ENCODE data around the gene PURA.

PURA gene

DNA sequence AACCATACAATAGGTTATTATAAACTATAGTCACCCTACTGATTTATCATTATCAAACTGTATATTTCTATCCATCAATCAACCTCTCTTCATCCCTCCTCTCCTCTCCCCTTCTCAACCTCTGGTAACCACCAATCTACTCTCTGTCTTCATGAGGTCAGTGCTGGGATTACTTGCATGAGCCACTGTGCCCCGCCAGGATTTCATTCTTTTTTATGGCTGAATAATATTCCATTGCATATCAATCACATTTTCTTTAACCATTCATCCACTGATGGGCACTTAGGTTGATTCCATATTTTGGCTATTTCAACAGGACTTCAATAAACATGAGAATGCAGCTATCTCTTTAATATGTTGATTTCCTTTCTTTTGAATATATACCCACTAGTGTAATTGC lies 10.8 kb upstream of the PURA start:
- Histone ChIP-seq H3K36me3 (ENCODE audit: insufficient read depth, low read length) (no peaks in the 10 kb centered on the region), H3K27me3 (ENCODE audit: insufficient read depth, low read length) (peaks cover 28% of the 10 kb centered on the region), H3K9me3 (ENCODE audit: low read length) (no peaks in the 10 kb centered on the region)

DNA sequence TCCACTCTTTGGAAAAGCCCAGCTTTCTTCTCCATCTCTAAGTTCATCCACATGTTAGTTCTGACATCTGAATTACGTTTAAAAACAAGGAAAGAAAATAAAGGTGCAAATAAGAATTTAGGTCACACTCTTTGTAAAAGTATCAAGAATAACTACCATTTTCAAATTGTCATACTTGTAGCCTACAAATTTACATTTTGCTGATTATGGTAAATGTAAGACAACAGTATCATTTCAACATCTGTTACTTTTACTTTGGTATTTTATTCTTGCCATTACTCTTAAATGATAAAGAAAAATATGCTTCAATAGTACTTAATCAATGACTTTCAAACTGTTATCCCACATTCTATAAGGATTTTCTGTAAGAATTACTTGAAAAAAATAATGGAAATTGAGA lies 9.8 kb upstream of the PURA start:
- peaks cover 15% of the 10 kb centered on the region for H3K4me1 ChIP-seq (ENCODE audit: insufficient read depth, low read length)
- no peak overlapping the region for H2AFZ ChIP-seq (ENCODE audit: low read depth, low read length)
- peaks cover 37% of the 10 kb centered on the region for H3K27me3 ChIP-seq (ENCODE audit: insufficient read depth, low read length)
- no peaks in the 10 kb centered on the region for H3K36me3 ChIP-seq (ENCODE audit: insufficient read depth, low read length)
- no peak overlapping the region for H3K4me3 ChIP-seq (ENCODE audit: low read length)
- no peaks in the 10 kb centered on the region for H3K9me3 ChIP-seq (ENCODE audit: low read length)

More for the DNA sequence above, 10.8 kb upstream of the PURA start:
- no peak overlapping the region for H2AFZ ChIP-seq (ENCODE audit: low read depth, low read length)
- H3K4me1 ChIP-seq (ENCODE audit: insufficient read depth, low read length), result peaks cover 8% of the 10 kb centered on the region
- no peak overlapping the region for H3K4me3 ChIP-seq (ENCODE audit: low read length)

DNA sequence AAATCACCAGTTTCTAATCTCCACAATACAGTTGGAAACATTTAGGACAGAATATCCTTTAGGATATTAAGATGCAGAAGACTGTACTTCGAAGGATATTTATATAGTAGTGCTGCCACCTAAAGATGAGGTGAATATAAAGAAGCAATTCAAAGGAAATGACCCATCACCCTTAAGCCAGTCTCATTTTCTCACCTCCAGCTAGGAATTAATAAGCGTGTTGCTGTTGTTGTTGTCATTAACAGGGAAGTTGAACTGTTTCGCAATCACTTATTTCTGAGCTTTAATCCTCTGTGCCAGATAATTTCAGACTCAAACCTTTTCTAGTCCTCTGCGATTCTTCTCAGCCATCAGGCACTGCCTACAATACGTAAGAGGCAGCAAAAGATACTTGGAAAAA lies 7.8 kb upstream of the PURA start:
- Histone ChIP-seq H3K4me1 (ENCODE audit: insufficient read depth, low read length) (peaks cover 15% of the 10 kb centered on the region), H2AFZ (ENCODE audit: low read depth, low read length) (no peak overlapping the region), H3K9me3 (ENCODE audit: low read length) (no peaks in the 10 kb centered on the region), H3K4me3 (ENCODE audit: low read length) (no peak overlapping the region), H3K36me3 (ENCODE audit: insufficient read depth, low read length) (no peaks in the 10 kb centered on the region), H3K27me3 (ENCODE audit: insufficient read depth, low read length) (peaks cover 56% of the 10 kb centered on the region)

DNA sequence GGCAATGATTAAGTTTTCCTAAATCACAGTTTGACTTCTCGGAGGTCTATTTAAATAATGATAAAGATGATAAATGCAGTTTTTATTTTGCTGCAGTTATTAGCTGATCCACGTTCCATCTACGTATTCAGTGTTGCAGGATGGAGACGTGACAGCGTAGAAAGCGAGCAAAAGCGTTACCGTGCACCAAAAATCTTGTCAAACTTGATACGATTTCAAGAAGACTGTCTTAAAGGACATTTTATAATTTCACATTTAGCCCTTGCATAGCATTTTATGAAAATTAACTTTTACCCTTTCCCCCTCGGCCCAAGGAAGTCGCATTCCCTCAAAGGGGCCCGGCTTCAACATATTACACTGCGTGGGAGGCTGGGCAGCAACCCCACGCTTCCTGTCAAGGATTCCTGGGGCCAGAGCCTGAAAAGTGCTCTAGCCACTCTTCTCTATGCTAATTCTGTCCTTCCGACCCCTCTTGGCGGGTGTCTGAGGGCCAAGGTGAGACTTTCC lies 7.1 kb upstream of the PURA start:
- no peaks in the 10 kb centered on the region for H3K9me3 ChIP-seq (ENCODE audit: low read length)
- H3K27me3 ChIP-seq (ENCODE audit: insufficient read depth, low read length), result peaks cover 64% of the 10 kb centered on the region
- peak overlapping the region; percentile 96 for H2AFZ ChIP-seq (ENCODE audit: low read depth, low read length)
- peak overlapping the region; percentile 65 for H3K4me3 ChIP-seq (ENCODE audit: low read length)
- H3K36me3 ChIP-seq (ENCODE audit: insufficient read depth, low read length), result no peaks in the 10 kb centered on the region
- H3K4me1 ChIP-seq (ENCODE audit: insufficient read depth, low read length), result peaks cover 15% of the 10 kb centered on the region

DNA sequence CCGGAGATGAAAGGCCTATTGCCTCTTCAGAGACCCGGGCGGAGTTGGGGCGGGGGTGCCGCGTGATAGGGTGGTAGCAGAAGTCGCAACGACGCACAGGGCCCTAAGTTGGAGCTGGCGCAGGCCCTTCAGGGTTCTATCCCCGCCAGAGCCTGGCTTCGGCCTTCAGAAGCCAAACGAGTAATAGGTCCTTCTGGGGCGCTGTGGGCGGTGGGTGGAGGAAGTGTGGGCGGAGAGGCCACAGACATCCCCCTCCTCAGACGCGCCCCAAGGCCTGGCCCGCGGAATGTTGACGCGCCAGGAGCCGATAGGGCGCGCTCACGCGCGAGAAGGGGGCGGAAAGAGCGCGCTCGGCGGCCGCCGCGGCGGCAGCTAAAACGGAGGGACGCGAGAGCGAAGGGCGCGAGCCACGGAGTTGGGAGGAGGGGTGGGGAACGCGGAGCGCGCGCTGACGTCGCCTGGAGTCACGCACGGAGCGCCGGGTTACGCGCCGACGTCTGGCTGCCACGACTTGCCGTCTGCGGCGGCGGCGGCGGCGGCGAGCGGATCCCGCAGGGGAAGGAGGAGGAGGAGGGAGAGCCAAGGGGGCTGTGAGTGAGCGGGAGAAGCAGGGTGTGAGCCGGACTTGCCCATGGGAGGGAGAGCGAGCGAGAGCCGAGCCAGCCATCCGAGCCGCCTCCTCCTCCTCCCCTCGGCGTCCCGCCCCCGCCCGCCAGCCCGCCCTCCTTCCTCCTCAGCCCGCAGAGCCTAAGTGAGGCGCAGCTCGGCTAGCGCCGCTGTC lies 6.4 kb upstream of the PURA start:
- peaks cover 15% of the 10 kb centered on the region for H3K4me1 ChIP-seq (ENCODE audit: insufficient read depth, low read length)
- H3K9me3 ChIP-seq (ENCODE audit: low read length), result no peaks in the 10 kb centered on the region
- H3K27me3 ChIP-seq (ENCODE audit: insufficient read depth, low read length), result peaks cover 70% of the 10 kb centered on the region
- H3K36me3 ChIP-seq (ENCODE audit: insufficient read depth, low read length), result no peaks in the 10 kb centered on the region
- H3K4me3 ChIP-seq (ENCODE audit: low read length), result peak overlapping the region; percentile 65
- peak overlapping the region; percentile 96 for H2AFZ ChIP-seq (ENCODE audit: low read depth, low read length)

DNA sequence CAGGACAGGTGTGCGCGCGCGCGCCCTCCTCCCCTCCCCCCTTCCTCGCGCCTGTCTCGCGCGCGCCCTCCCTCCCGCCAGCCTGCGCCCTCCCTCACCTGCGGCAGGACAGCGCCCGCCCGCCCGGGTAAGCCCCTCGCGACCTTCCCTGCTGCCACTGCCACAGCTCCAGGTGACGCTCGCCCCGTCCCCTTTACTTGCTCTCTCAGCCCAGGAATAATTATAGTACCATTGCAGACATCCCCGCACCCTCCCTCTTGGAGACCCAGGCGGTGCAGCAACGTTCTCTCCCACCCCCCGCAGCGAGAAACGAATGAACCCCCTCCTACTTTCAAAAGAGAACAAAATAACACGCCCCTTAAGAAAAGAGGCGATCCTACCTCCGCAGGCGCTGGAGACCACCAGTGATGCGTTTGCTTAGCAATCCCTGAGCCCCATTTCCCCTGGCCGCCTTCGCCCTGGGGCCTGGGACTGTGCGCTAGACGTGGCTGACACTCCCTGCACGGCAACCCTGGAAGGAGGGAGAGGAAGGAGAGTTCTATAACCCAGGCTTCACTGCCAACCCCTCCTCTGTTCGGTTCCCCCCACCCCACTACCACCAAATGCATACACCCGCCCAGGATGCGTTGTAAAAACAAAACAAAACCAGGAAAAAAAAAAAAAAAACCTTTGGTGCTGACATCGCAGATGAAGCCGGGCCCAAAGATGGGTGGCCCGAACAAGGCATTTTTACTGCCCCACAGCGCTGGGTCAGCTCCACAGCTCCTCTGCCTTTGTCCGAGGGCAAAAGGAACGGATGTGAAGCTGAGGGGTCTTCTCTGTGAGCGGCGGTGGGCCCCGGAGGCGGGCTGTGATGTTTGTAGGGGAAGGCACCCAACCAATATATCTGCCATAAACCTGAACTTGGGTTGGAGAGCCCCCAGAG lies 5.6 kb upstream of the PURA start:
- Histone ChIP-seq H3K27me3 (ENCODE audit: insufficient read depth, low read length) (peaks cover 78% of the 10 kb centered on the region), H3K36me3 (ENCODE audit: insufficient read depth, low read length) (no peaks in the 10 kb centered on the region), H3K4me3 (ENCODE audit: low read length) (peak overlapping the region; percentile 65), H3K4me1 (ENCODE audit: insufficient read depth, low read length) (peaks cover 18% of the 10 kb centered on the region), H2AFZ (ENCODE audit: low read depth, low read length) (peak overlapping the region; percentile 96), H3K9me3 (ENCODE audit: low read length) (no peaks in the 10 kb centered on the region)

DNA sequence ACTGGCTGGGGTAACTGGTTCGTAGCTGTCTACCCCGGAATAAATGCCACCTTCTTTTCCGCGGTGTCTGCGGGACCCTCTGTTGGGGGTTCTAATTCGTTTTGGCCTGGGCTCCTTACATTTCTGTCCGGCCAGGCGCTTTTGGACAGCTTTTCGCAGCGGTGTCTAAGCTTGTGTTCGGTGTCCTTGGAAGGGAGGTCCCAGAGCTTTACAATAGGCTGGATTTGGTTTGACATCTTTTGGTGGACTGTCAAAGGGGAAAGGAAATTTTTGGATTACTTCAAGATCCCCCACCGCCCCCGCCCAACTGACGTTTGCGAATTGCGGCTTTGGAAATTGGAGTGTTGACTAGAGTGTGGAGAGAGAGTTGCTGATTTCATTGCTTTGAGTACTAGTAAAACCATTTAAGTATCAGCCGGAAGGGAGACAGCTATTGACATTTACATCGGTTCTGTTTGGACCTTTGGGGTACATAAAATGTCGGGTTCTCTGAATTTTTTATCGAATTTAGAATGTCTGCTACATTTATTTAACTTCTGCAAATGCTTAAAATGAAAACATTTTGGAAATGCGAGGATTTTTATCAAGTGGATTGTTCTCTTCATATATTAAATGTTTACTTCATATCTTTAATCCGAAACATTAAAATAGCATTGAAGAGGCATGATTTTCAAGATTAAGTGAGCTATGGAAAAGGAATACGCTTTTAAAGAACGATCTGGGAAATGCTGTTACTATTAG lies 4.7 kb upstream of the PURA start:
- Histone ChIP-seq H3K9me3 (ENCODE audit: low read length) (no peaks in the 10 kb centered on the region), H3K36me3 (ENCODE audit: insufficient read depth, low read length) (no peaks in the 10 kb centered on the region), H3K4me1 (ENCODE audit: insufficient read depth, low read length) (peaks cover 20% of the 10 kb centered on the region), H2AFZ (ENCODE audit: low read depth, low read length) (no peak overlapping the region), H3K4me3 (ENCODE audit: low read length) (no peak overlapping the region), H3K27me3 (ENCODE audit: insufficient read depth, low read length) (peaks cover 76% of the 10 kb centered on the region)

DNA sequence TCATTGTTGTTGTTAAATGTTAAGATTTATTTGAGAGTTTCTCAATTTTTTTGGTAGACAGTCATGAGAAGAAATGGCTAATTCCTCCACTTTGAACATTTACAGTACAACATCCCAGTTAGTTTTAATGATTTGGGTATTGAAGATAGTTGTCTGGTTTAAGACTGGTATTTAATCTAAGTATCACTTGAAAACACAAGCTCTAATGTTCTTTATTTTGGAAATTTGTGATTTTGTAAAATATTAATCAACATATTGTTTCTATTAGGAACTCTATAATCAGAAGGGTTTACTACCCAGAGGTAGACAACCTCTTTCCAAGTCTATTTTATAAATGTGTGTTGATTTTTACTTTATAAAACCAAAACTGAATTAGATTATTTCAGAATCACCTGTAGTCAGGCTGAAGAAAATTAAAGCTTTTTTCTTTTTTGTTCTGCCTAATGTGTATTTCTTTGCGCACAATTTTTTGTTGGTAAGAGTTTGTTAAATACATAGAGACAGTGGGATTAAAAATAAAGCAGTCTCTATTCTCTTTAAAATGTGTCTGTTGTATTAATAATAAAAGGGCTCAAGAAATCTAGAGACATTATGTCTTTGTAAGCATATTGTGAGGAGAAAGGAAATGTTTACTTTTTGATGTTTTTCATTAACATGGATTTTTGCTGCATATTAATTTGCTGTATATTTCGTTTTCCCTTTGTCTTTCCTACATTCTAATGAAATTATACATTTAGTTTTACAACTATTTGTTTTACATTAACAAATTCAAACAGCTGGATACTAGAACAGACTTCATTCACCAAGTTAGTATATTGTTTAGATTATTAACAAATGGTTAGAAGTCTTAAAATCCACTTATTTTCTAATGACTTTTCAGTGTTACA lies 3.9 kb upstream of the PURA start:
- H3K4me1 ChIP-seq (ENCODE audit: insufficient read depth, low read length), result peaks cover 25% of the 10 kb centered on the region
- peaks cover 70% of the 10 kb centered on the region for H3K27me3 ChIP-seq (ENCODE audit: insufficient read depth, low read length)
- H3K4me3 ChIP-seq (ENCODE audit: low read length), result no peak overlapping the region
- H3K9me3 ChIP-seq (ENCODE audit: low read length), result no peaks in the 10 kb centered on the region
- H3K36me3 ChIP-seq (ENCODE audit: insufficient read depth, low read length), result no peaks in the 10 kb centered on the region
- H2AFZ ChIP-seq (ENCODE audit: low read depth, low read length), result no peak overlapping the region

DNA sequence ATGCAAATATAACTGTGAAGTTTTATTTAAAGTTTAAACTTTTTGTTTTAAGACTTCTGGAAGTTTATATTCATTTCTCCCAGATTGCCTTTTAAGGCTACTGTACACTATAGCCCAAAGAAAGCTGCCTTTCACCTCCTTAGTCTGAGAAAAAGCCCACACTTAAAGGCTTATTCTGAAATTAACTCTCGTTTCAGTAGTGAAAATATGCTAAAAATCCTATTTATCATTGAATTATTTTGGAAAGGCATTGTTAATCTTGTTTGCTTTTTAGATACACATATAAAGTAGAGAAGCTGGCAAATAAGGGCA lies 3.3 kb upstream of the PURA start:
- no peak overlapping the region for H2AFZ ChIP-seq (ENCODE audit: low read depth, low read length)
- no peaks in the 10 kb centered on the region for H3K36me3 ChIP-seq (ENCODE audit: insufficient read depth, low read length)
- H3K4me3 ChIP-seq (ENCODE audit: low read length), result no peak overlapping the region
- peaks cover 64% of the 10 kb centered on the region for H3K27me3 ChIP-seq (ENCODE audit: insufficient read depth, low read length)
- peaks cover 31% of the 10 kb centered on the region for H3K4me1 ChIP-seq (ENCODE audit: insufficient read depth, low read length)
- H3K9me3 ChIP-seq (ENCODE audit: low read length), result no peaks in the 10 kb centered on the region

DNA sequence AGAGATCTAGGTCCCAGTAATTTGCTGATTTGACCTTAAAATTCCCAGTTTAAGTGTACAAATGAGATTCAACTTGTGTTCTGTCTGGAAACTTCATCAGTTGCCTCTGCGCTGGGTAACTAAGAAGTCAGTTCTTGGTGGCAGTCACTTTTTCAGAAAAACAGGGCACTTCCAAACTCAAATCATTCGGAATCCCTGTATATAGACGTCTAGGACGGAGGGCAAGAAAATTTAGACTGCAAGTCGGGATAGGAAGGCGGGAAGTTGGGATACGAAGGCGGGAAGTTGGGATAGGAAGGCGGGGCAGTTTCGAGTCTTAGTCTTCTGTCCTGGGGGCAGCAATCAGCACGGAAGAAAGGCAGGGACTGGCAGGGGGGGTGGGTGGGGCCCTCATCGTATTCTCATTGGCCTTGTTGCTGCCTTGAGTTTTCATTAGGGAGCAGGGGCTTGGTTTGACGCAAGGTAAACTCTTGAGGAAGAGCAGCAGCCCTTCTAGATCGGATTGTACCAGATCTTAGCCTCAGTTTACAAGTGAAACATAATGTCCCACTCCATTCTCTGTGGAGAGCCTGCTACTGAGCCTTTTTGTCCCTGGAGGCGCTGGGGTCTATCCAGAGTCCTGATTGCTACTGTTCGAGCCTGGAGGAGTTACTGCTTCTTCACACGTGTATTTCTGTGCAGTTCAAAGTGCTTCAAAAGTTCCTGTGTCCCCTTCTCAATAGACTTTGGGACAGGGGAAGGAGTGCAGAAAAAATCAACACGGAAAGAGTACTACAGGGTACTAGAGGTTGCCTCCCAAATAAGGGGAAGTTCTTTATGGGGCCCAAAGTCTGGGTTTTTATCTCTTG lies 2.7 kb upstream of the PURA start:
- Histone ChIP-seq H3K36me3 (ENCODE audit: insufficient read depth, low read length) (no peaks in the 10 kb centered on the region), H3K27me3 (ENCODE audit: insufficient read depth, low read length) (peaks cover 58% of the 10 kb centered on the region), H3K9me3 (ENCODE audit: low read length) (no peaks in the 10 kb centered on the region), H2AFZ (ENCODE audit: low read depth, low read length) (no peak overlapping the region), H3K4me1 (ENCODE audit: insufficient read depth, low read length) (peaks cover 37% of the 10 kb centered on the region), H3K4me3 (ENCODE audit: low read length) (no peak overlapping the region)

DNA sequence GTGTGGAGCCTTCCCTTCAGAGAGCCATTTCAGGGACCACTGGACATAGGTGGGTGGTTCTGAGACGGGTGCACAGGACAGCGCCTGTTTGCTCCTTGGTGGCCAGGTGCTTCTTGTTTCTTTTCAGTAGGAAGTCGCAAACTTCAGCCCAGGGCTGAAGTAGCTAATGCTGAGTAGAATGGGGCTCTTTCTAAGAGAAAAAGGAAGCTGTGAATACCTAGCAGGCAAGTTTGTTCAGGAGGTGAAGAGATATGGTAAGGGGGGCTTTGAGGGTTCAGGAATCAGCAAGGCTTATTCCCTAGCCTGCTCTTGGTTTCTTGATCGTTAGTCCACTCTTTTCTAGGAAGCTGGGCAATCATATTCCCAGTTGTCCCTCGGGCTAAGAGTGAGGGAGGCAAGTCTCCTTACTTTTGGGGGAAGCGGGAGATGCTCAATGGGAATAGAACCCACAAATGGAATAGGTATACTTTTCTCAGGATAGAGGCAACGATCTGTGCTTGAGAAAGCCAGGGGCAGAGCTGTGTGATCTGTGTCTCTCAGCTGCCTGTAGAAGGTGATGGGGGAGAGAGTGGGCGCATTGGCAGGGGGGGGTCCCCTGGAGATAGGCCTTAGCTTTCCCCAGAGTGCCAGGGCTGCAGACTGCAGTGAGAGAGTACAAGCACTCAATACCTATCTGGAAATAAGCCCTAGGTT lies 1.9 kb upstream of the PURA start:
- Histone ChIP-seq H3K4me1 (ENCODE audit: insufficient read depth, low read length) (peaks cover 39% of the 10 kb centered on the region), H3K9me3 (ENCODE audit: low read length) (no peaks in the 10 kb centered on the region), H3K4me3 (ENCODE audit: low read length) (no peak overlapping the region), H2AFZ (ENCODE audit: low read depth, low read length) (no peak overlapping the region), H3K27me3 (ENCODE audit: insufficient read depth, low read length) (peaks cover 54% of the 10 kb centered on the region), H3K36me3 (ENCODE audit: insufficient read depth, low read length) (no peaks in the 10 kb centered on the region)
